OCI-M2 (cell line): ENCODE measurements around the gene USP17L15.
"Not testable (repeated sequence)": the region's sequence is repeated elsewhere in the genome, so short reads cannot be mapped to it uniquely, and the experiment has no call there.

Source experiments
- DNase-seq: peaks from one replicate; lab custom pipeline; 2025; ENCODE audit not compliant: unreplicated experiment; lab: John Stamatoyannopoulos, UW

The USP17L15 gene, protein sequence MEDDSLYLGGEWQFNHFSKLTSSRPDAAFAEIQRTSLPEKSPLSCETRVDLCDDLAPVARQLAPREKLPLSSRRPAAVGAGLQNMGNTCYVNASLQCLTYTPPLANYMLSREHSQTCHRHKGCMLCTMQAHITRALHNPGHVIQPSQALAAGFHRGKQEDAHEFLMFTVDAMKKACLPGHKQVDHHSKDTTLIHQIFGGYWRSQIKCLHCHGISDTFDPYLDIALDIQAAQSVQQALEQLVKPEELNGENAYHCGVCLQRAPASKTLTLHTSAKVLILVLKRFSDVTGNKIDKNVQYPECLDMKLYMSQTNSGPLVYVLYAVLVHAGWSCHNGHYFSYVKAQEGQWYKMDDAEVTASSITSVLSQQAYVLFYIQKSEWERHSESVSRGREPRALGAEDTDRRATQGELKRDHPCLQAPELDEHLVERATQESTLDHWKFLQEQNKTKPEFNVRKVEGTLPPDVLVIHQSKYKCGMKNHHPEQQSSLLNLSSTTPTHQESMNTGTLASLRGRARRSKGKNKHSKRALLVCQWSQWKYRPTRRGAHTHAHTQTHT

DNA sequence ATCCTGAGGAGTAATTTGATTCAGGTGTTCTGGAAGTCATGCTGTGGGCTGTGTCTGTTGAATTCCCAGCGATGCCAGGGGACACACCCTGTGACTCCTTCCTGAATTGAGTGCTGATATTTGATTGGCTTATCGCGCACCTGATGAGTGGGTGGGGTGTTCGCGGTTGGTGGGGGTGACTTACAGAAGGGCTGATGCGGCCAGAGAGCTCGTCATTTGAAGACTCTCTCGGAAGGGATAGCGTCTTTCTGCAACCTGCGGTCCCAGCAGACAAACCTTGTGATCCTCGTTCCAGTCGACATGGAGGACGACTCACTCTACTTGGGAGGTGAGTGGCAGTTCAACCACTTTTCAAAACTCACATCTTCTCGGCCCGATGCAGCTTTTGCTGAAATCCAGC is at the start of gene USP17L15:
TSS of gene USP17L15 (plus strand) at position 301 of the 400 bp plus-strand sequence. CDS start at position 301, 0 bp downstream.
- DNase-seq: not testable (repeated sequence)

DNA sequence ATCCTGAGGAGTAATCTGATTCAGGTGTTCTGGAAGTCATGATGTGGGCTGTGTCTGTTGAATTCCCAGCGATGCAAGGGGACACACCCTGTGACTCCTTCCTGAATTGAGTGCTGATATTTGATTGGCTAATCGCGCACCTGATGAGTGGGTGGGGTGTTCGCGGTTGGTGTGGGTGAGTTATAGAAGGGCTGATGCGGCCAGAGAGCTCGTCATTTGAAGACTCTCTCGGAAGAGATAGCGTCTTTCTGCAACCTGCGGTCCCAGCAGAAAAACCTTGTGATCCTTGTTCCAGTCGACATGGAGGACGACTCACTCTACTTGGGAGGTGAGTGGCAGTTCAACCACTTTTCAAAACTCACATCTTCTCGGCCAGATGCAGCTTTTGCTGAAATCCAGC is 23.8 kb upstream of the USP17L15 start, which contains the start of gene USP17L10:
TSS of gene USP17L10 (plus strand) at position 301 of the 400 bp plus-strand sequence. CDS start at position 301, 0 bp downstream.
- DNase-seq: not testable (repeated sequence)

DNA sequence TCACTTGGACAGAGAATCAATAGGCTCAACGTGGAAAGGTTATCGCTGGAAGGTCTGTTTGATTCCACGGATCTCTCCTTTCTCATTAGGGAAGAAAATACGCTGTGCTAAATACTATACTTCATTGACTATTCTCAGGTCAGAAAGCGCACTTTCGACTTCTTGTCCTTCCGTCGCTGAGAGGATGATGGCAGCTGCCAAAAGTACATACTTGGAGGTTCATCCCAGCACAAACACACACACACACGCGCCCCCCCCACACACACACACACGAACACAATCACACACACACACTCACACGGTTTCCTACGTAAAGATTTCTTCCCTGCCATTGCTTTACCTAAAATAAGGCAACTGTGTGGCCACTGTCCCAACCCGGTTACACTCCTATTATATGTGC is 19.5 kb upstream of the USP17L15 start:
- DNase-seq: not testable (repeated sequence)

DNA sequence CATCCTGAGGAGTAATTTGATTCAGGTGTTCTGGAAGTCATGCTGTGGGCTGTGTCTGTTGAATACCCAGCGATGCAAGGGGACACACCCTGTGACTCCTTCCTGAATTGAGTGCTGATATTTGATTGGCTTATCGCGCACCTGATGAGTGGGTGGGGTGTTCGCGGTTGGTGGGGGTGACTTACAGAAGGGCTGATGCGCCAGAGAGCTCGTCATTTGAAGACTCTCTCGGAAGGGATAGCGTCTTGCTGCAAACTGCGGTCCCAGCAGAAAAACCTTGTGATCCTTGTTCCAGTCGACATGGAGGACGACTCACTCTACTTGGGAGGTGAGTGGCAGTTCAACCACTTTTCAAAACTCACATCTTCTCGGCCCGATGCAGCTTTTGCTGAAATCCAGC is 19.1 kb upstream of the USP17L15 start, which contains the start of gene USP17L11:
TSS of gene USP17L11 (plus strand) at position 301 of the 400 bp plus-strand sequence. CDS start at position 301, 0 bp downstream.
- not testable (repeated sequence) for DNase-seq

DNA sequence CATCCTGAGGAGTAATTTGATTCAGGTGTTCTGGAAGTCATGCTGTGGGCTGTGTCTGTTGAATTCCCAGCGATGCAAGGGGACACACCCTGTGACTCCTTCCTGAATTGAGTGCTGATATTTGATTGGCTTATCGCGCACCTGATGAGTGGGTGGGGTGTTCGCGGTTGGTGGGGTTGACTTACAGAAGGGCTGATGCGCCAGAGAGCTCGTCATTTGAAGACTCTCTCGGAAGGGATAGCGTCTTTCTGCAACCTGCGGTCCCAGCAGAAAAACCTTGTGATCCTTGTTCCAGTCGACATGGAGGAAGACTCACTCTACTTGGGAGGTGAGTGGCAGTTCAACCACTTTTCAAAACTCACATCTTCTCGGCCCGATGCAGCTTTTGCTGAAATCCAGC is 14.3 kb upstream of the USP17L15 start, which contains the start of gene USP17L12:
TSS of gene USP17L12 (plus strand) at position 301 of the 400 bp plus-strand sequence. CDS start at position 301, 0 bp downstream.
- not testable (repeated sequence) for DNase-seq

DNA sequence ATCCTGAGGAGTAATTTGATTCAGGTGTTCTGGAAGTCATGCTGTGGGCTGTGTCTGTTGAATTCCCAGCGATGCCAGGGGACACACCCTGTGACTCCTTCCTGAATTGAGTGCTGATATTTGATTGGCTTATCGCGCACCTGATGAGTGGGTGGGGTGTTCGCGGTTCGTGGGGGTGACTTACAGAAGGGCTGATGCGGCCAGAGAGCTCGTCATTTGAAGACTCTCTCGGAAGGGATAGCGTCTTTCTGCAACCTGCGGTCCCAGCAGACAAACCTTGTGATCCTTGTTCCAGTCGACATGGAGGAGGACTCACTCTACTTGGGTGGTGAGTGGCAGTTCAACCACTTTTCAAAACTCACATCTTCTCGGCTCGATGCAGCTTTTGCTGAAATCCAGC is 9.6 kb upstream of the USP17L15 start, which contains the start of gene USP17L13:
TSS of gene USP17L13 (plus strand) at position 301 of the 400 bp plus-strand sequence. CDS start at position 301, 0 bp downstream.
- not testable (repeated sequence) for DNase-seq

DNA sequence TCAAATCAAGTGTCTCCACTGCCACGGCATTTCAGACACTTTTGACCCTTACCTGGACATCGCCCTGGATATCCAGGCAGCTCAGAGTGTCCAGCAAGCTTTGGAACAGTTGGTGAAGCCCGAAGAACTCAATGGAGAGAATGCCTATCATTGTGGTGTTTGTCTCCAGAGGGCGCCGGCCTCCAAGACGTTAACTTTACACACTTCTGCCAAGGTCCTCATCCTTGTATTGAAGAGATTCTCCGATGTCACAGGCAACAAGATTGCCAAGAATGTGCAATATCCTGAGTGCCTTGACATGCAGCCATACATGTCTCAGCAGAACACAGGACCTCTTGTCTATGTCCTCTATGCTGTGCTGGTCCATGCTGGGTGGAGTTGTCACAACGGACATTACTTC is 3.9 kb upstream of the USP17L15 start:
- DNase-seq: not testable (repeated sequence)

DNA sequence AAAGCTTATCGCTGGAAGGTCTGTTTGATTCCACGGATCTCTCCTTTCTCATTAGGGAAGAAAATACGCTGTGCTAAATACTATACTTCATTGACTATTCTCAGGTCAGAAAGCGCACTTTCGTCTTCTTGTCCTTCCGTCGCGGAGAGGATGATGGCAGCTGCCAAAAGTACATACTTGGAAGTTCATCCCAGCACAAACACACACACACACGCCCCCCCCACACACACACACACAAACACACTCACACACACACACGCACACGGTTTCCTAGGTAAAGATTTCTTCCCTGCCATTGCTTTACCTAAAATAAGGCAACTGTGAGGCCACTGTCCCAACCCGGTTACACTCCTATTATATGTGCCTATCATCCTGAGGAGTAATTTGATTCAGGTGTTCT is 4.3 kb downstream of the USP17L15 start:
- DNase-seq: not testable (repeated sequence)

DNA sequence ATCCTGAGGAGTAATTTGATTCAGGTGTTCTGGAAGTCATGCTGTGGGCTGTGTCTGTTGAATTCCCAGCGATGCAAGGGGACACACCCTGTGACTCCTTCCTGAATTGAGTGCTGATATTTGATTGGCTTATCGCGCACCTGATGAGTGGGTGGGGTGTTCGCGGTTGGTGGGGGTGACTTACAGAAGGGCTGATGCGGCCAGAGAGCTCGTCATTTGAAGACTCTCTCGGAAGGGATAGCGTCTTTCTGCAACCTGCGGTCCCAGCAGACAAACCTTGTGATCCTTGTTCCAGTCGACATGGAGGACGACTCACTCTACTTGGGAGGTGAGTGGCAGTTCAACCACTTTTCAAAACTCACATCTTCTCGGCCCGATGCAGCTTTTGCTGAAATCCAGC is 9.4 kb downstream of the USP17L15 start, which contains the start of gene USP17L17:
TSS of gene USP17L17 (plus strand) at position 301 of the 400 bp plus-strand sequence. CDS start at position 301, 0 bp downstream.
- DNase-seq: not testable (repeated sequence)

DNA sequence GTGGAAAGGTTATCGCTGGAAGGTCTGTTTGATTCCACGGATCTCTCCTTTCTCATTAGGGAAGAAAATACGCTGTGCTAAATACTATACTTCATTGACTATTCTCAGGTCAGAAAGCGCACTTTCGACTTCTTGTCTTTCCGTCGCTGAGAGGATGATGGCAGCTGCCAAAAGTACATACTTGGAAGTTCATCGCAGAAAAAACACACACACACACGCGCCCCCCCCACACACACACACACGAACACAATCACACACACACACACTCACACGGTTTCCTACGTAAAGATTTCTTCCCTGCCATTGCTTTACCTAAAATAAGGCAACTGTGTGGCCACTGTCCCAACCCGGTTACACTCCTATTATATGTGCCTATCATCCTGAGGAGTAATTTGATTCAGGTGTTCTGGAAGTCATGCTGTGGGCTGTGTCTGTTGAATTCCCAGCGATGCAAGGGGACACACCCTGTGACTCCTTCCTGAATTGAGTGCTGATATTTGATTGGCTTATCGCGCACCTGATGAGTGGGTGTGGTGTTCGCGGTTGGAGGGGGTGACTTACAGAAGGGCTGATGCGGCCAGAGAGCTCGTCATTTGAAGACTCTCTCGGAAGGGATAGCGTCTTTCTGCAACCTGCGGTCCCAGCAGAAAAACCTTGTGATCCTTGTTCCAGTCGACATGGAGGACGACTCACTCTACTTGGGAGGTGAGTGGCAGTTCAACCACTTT is 13.9 kb downstream of the USP17L15 start, which contains the start of gene USP17L18:
TSS of gene USP17L18 (plus strand) at position 678 of the 728 bp plus-strand sequence. CDS start at position 678, 0 bp downstream.
- not testable (repeated sequence) for DNase-seq

DNA sequence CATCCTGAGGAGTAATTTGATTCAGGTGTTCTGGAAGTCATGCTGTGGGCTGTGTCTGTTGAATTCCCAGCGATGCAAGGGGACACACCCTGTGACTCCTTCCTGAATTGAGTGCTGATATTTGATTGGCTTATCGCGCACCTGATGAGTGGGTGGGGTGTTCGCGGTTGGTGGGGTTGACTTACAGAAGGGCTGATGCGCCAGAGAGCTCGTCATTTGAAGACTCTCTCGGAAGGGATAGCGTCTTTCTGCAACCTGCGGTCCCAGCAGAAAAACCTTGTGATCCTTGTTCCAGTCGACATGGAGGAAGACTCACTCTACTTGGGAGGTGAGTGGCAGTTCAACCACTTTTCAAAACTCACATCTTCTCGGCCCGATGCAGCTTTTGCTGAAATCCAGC is 18.9 kb downstream of the USP17L15 start, which contains the start of gene USP17L19:
TSS of gene USP17L19 (plus strand) at position 301 of the 400 bp plus-strand sequence. CDS start at position 301, 0 bp downstream.
- not testable (repeated sequence) for DNase-seq

DNA sequence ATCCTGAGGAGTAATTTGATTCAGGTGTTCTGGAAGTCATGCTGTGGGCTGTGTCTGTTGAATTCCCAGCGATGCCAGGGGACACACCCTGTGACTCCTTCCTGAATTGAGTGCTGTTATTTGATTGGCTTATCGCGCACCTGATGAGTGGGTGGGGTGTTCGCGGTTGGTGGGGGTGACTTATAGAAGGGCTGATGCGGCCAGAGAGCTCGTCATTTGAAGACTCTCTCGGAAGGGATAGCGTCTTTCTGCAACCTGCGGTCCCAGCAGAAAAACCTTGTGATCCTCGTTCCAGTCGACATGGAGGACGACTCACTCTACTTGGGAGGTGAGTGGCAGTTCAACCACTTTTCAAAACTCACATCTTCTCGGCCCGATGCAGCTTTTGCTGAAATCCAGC is 23.6 kb downstream of the USP17L15 start, which contains the start of gene USP17L20:
TSS of gene USP17L20 (plus strand) at position 301 of the 400 bp plus-strand sequence. CDS start at position 301, 0 bp downstream.
- DNase-seq: not testable (repeated sequence)

DNA sequence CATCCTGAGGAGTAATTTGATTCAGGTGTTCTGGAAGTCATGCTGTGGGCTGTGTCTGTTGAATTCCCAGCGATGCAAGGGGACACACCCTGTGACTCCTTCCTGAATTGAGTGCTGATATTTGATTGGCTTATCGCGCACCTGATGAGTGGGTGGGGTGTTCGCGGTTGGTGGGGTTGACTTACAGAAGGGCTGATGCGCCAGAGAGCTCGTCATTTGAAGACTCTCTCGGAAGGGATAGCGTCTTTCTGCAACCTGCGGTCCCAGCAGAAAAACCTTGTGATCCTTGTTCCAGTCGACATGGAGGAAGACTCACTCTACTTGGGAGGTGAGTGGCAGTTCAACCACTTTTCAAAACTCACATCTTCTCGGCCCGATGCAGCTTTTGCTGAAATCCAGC is 28.4 kb downstream of the USP17L15 start, which contains the start of gene USP17L21:
TSS of gene USP17L21 (plus strand) at position 301 of the 400 bp plus-strand sequence. CDS start at position 301, 0 bp downstream.
- DNase-seq: not testable (repeated sequence)

DNA sequence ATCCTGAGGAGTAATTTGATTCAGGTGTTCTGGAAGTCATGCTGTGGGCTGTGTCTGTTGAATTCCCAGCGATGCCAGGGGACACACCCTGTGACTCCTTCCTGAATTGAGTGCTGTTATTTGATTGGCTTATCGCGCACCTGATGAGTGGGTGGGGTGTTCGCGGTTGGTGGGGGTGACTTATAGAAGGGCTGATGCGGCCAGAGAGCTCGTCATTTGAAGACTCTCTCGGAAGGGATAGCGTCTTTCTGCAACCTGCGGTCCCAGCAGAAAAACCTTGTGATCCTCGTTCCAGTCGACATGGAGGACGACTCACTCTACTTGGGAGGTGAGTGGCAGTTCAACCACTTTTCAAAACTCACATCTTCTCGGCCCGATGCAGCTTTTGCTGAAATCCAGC is 33.1 kb downstream of the USP17L15 start, which contains the start of gene USP17L22:
TSS of gene USP17L22 (plus strand) at position 301 of the 400 bp plus-strand sequence. CDS start at position 301, 0 bp downstream.
- not testable (repeated sequence) for DNase-seq

DNA sequence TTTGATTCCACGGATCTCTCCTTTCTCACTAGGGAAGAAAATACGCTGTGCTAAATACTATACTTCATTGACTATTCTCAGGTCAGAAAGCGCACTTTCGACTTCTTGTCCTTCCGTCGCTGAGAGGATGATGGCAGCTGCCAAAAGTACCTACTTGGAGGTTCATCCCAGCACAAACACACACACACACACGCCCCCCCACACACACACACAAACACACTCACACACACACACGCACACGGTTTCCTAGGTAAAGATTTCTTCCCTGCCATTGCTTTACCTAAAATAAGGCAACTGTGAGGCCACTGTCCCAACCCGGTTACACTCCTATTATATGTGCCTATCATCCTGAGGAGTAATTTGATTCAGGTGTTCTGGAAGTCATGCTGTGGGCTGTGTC is 37.5 kb downstream of the USP17L15 start:
- not testable (repeated sequence) for DNase-seq
